Mucosa of descending colon (tissue), 3 donors: ENCODE results near the gene CSNK1G1. TPM values are rescaled to one million over a fixed set of nuclear protein-coding genes. Genes with fewer than 3 reads are reported as not detected.
"Not testable (repeated sequence)": the region's sequence is repeated elsewhere in the genome, so short reads cannot be mapped to it uniquely, and the experiment has no call there.

Source experiments
- ATAC-seq: fragments of 200-7000 bp; cut with Tn5 transposase; one replicate; pipeline ENCODE4 v1.9.1; 2020; ENCODE audit warnings: mild to moderate bottlenecking, moderate library complexity
- DNase-seq, 3 donors: peaks; one replicate each; pipeline ENCODE4 v3.0.0-alpha.2; 2020
- H3K36me3 ChIP-seq: fragments of 200-600 bp; one replicate; pipeline ENCODE4 v1.8.0; 2021; ENCODE audit warnings: low read depth, mild to moderate bottlenecking
- H3K4me1 ChIP-seq: fragments of 200-600 bp; one replicate; pipeline ENCODE4 v1.8.0; 2021; ENCODE audit warnings: low read depth, mild to moderate bottlenecking
- H3K4me3 ChIP-seq: fragments of 200-600 bp; one replicate; pipeline ENCODE4 v1.8.0; 2021; ENCODE audit warnings: mild to moderate bottlenecking
- H3K9me3 ChIP-seq: fragments of 200-600 bp; one replicate; pipeline ENCODE4 v1.8.0; 2021; ENCODE audit warnings: mild to moderate bottlenecking
- intact Hi-C, 2 donors: fragments of 100-400 bp; cut with DNase I in 1 of 2; cut with micrococcal nuclease in 1 of 2; formaldehyde crosslinking; loops; one replicate each; pipeline versions ENCODE4 v1.11.0 to v1.11.1; 2022; cut with DNase I, micrococcal nuclease
- total RNA-seq, 3 donors: library from RNA; stranded (reverse); fragmentation: NEBNext Ultra II Directional in 2 of 3; extraction: Animal tissue kit (Norgen Biotek cat#: 25700) in 2 of 3; gene quantifications; one replicate each; pipeline versions ENCODE4 v1.2.1 to v1.2.4, GENCODE V29; 2021 to 2023
- TF ChIP-seq, protein P1 (sequence below): fragments of 200-600 bp; IDR thresholded peaks from one replicate; pipeline ENCODE4 v1.8.0; 2022; ENCODE audit warnings: antibody characterized with exemption, mild to moderate bottlenecking
- donor health status: DM: no; HTN: no; CAD: no; lungs with moderate emphysema.
- donor health status: DM: no; HTN: no; CAD: no.
- donor health status: DM: no; HTN: yes; CAD: no.

The CSNK1G1 gene
- total RNA-seq, 3 donors from 2014 or later: 19.1 to 22.3 (median 22.3) TPM

DNA sequence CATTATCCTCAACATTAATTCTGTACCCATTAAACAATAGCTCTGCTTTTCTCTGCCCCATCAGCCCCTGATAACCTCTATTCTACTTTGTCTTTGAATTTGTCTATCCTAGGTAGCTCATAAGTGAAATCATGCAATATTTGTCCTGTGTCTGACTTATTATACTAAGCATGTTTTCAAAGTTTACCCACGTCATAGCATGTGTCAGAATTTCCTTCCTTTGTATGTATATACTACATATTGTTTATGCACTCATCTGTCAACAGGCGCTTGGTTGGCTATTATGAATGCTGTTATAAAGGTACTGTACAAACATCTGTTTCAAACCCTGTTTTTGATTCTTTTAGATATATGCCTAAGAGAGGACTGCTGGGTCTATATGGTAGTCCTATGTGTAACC, 18.2 kb downstream of the CSNK1G1 start:
- intact Hi-C loops: no loop called here
- no peak overlapping the region for H3K4me3 ChIP-seq
- TF ChIP-seq, protein P1, sequence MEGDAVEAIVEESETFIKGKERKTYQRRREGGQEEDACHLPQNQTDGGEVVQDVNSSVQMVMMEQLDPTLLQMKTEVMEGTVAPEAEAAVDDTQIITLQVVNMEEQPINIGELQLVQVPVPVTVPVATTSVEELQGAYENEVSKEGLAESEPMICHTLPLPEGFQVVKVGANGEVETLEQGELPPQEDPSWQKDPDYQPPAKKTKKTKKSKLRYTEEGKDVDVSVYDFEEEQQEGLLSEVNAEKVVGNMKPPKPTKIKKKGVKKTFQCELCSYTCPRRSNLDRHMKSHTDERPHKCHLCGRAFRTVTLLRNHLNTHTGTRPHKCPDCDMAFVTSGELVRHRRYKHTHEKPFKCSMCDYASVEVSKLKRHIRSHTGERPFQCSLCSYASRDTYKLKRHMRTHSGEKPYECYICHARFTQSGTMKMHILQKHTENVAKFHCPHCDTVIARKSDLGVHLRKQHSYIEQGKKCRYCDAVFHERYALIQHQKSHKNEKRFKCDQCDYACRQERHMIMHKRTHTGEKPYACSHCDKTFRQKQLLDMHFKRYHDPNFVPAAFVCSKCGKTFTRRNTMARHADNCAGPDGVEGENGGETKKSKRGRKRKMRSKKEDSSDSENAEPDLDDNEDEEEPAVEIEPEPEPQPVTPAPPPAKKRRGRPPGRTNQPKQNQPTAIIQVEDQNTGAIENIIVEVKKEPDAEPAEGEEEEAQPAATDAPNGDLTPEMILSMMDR: no peak
- no peaks in the 10 kb centered on the region for H3K36me3 ChIP-seq
- DNase-seq: no peak
- peaks cover 6% of the 10 kb centered on the region for H3K4me1 ChIP-seq
- ATAC-seq: no peak
- no peaks in the 10 kb centered on the region for H3K9me3 ChIP-seq

DNA sequence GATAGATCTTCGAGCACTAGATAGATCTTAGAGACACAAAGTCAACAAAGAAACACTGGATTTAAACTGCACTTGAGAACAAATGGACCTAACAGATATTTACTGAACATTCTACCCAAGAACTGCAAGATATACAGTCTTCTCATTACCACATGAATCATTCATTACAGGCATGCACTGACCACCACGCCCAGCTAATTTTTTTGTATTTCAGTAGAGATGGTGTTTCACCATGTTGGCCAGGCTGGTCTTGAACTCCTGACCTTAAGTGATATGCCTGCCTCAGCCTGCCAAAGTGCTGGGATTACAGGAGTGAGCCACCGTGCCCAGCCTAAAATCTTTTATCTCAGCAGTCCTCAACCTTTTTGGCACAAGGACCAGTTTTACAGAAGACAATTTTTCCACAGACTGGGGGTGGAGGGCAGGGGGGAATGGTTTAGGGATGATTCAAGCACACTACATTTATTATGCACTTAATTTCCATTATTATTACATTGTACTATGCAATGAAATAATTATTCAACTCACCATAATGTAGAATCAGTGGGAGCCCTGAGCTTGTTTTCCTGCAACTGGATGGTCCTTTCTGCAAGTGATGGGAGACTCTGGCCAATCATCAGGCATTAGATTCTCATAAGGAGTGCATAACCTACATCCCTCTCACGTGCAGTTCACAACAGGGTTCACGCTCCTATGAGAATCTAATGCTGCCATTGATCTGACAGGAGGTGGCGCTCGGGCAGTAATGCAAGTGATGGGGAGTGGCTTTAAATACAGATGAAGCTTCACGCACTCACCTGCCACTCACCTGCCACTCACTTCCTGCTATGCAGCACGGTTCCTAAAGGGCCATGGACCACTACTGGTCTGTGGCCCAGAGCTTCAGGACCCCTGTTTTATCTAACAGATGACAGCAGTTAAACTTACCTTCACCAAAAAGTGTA, 21.7 kb downstream of the CSNK1G1 start:
- TF ChIP-seq, protein P1: no peak
- intact Hi-C loops: no loop called here
- no peaks in the 10 kb centered on the region for H3K4me1 ChIP-seq
- H3K4me3 ChIP-seq: no peak overlapping the region
- no peaks in the 10 kb centered on the region for H3K9me3 ChIP-seq
- ATAC-seq (peak; percentile 89), DNase-seq (peak; percentile 44 to 52 (median 49))
- no peaks in the 10 kb centered on the region for H3K36me3 ChIP-seq

DNA sequence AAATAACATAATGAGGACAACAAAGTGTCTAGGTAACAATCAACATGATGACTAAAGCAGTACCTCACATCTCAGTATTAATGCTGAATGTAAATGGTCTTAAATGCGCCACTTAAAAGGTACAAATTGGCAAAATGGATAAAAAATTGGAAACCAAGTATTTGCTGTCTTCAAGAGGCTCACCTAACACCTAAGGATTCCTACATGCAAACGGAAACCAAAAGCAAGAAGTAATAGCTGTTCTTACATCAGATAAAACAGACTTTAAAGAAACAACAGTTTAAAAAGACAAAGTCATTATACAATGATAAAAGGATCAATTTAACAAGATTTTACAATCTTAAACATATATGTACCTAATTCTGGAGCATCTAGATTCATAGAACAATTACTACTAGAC, 22.5 kb downstream of the CSNK1G1 start:
- Histone ChIP-seq H3K9me3 (no peaks in the 10 kb centered on the region), H3K36me3 (no peaks in the 10 kb centered on the region), H3K4me3 (no peak overlapping the region), H3K4me1 (no peaks in the 10 kb centered on the region)
- DNase-seq (no peak), ATAC-seq (no peak)
- TF ChIP-seq, protein P1: no peak
- intact Hi-C loops: no loop called here

DNA sequence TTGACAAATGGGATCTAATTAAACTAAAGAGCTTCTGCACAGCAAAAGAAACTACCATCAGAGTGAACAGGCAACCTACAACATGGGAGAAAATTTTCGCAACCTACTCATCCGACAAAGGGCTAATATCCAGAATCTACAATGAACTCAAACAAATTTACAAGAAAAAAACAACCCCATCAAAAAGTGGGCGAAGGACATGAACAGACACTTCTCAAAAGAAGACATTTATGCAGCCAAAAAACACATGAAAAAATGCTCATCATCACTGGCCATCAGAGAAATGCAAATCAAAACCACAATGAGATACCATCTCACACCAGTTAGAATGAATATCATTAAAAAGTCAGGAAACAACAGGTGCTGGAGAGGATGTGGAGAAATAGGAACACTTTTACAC, 24.3 kb downstream of the CSNK1G1 start:
- not testable (repeated sequence) for H3K36me3 ChIP-seq, ATAC-seq

DNA sequence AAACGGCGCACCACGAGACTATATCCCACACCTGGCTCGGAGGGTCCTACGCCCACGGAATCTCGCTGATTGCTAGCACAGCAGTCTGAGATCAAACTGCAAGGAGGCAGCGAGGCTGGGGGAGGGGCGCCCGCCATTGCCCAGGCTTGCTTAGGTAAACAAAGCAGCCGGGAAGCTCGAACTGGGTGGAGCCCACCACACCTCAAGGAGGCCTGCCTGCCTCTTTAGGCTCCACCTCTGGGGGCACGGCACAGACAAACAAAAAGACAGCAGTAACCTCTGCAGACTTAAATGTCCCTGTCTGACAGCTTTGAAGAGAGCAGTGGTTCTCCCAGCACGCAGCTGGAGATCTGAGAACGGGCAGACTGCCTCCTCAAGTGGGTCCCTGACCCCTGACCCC, 29.0 kb downstream of the CSNK1G1 start:
- H3K4me1 ChIP-seq, H3K9me3 ChIP-seq, H3K36me3 ChIP-seq, H3K4me3 ChIP-seq, intact Hi-C loops, ATAC-seq: not testable (repeated sequence)
- peak; percentile 47 to 67 (median 59) for DNase-seq

More for the DNA sequence above, 24.3 kb downstream of the CSNK1G1 start:
- H3K4me3 ChIP-seq, intact Hi-C loops, DNase-seq, H3K4me1 ChIP-seq, H3K9me3 ChIP-seq: not testable (repeated sequence)

DNA sequence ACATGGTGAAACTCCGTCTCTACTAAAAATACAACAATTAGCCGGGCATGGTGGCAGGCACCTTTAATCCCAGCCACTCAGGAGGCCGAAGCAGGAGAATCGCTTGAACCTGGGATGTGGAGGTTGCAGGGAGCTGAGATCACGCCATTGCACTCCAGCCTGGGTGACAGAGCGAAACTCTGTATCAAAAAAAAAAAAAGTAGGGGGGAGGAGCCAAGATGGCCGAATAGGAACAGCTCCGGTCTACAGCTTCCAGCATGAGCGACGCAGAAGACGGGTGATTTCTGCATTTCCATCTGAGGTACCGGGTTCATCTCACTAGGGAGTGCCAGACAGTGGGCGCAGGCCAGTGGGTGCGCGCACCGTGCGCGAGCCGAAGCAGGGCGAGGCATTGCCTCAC, 29.5 kb downstream of the CSNK1G1 start:
- H3K9me3 ChIP-seq, intact Hi-C loops, H3K4me3 ChIP-seq, H3K4me1 ChIP-seq, H3K36me3 ChIP-seq: not testable (repeated sequence)
- peak in 2 of 3 donors; percentile 7 to 31 for DNase-seq
- ATAC-seq: peak; percentile 85

DNA sequence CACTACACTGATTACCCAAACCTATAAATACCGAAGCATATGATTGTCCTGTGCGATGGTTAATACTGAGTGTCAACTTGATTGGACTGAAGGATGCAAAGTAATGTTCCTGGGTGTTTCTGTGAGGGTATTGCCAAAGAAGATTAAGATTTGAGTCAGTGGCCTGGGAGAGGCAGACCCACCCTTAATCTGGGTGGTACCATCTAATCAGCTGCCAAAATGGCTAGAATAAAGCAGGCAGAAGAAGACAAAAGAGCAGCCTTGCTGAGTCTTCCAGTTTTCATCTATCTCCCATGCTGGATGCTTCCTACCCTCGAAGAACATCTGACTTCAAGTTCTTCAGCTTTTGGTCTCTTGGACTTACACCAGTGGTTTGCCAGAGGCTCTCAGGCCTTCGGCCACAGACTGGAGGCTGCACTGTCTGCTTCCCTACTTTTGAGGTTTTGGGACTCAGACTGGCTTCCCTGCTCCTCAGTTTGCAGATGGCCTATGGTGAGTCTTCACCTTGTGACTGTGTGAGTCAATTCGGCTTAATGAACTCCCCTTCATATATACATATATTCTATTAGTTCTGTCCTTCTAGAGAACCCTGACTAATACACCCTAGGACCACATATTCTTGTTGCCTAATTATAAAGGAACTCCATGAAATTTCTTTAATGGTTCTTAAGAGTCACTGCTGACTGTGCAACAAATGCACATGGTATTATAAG, 31.7 kb downstream of the CSNK1G1 start:
- DNase-seq (no peak), ATAC-seq (no peak)
- intact Hi-C loops: no loop called here
- no peaks in the 10 kb centered on the region for H3K36me3 ChIP-seq
- H3K4me3 ChIP-seq: no peak overlapping the region
- TF ChIP-seq, protein P1: no peak
- H3K4me1 ChIP-seq: no peaks in the 10 kb centered on the region
- H3K9me3 ChIP-seq: no peaks in the 10 kb centered on the region
